ENCODE data around the gene SRSF12.
"Not testable (repeated sequence)": the region's sequence is repeated elsewhere in the genome, so short reads cannot be mapped to it uniquely, and the experiment has no call there.

The SRSF12 gene

GRCh38 chr6:89128256-89128671 is 10.4 kb upstream of the SRSF12 start:
- DNase-seq: not testable (repeated sequence)

- peak; percentile 28 for DNase-seq
These were observed 4.8 kb upstream of the SRSF12 start for GRCh38 chr6:89122625-89123024.

- DNase-seq: no peak
These were observed 4.1 kb upstream of the SRSF12 start for GRCh38 chr6:89121934-89122333.

GRCh38 chr6:89120371-89120770 is 2.5 kb upstream of the SRSF12 start:
- DNase-seq: no peak

GRCh38 chr6:89118931-89119330 is 1.1 kb upstream of the SRSF12 start:
- DNase-seq: no peak

- no peak for DNase-seq
These were observed 1.2 kb downstream of the SRSF12 start for GRCh38 chr6:89116702-89117101.

GRCh38 chr6:89111933-89112332 is 5.9 kb downstream of the SRSF12 start:
- no peak for DNase-seq

- no peak for DNase-seq
These were observed 7.6 kb downstream of the SRSF12 start for GRCh38 chr6:89110284-89110683.

GRCh38 chr6:89100114-89100513 is 17.8 kb downstream of the SRSF12 start:
- no peak for DNase-seq

- DNase-seq: no peak
These were observed 19.4 kb downstream of the SRSF12 start for GRCh38 chr6:89098461-89098860.

- DNase-seq: no peak
These were observed 30.0 kb downstream of the SRSF12 start for GRCh38 chr6:89087881-89088280.

- DNase-seq: no peak
These were observed 32.3 kb downstream of the SRSF12 start for GRCh38 chr6:89085409-89086205.

GRCh38 chr6:89084954-89085353 is 32.9 kb downstream of the SRSF12 start:
- no peak for DNase-seq

- DNase-seq: no peak
These were observed 33.3 kb downstream of the SRSF12 start for GRCh38 chr6:89084542-89084941.

GRCh38 chr6:89082486-89082891 is 35.4 kb downstream of the SRSF12 start:
- DNase-seq: no peak

GRCh38 chr6:89081423-89082322 is 36.2 kb downstream of the SRSF12 start:
- DNase-seq: peak; percentile 99

- DNase-seq: peak; percentile 58
These were observed 36.8 kb downstream of the SRSF12 start for GRCh38 chr6:89081129-89081422.

- DNase-seq: peak; percentile 100
These were observed 37.4 kb downstream of the SRSF12 start, which contains the start of gene PNRC1 for GRCh38 chr6:89080281-89081128. Gene PNRC1 (plus strand): TSS chr6:89080751. CDS start chr6:89080895, 144 bp downstream.

- DNase-seq: no peak
These were observed 38.2 kb downstream of the SRSF12 start for GRCh38 chr6:89079511-89080234.

- DNase-seq: no peak
These were observed 44.0 kb downstream of the SRSF12 start for GRCh38 chr6:89073840-89074239.

GRCh38 chr6:89073014-89073620 is 44.8 kb downstream of the SRSF12 start:
- no peak for DNase-seq

- DNase-seq: peak; percentile 93
These were observed 46.8 kb downstream of the SRSF12 start for GRCh38 chr6:89071036-89071435.
